ENCODE data around the gene PRRG2. TPM values are rescaled to one million over a fixed set of nuclear protein-coding genes. Genes with fewer than 3 reads are reported as not detected.
A peak's percentile ranks its signal among the peaks of the same experiment; 100 is the strongest.

The PRRG2 gene
- total RNA-seq, 1 experiment from 2014 or later, result 1.5 TPM

GRCh38 chr19:49579947-49580263 lies 1.2 kb upstream of the PRRG2 start:
- ChIA-PET CTCF (interaction anchor here (1.3 kb wide), 1 partner anchor 10 kb away, joined by 4 read pairs; no protein-coding TSS in a partner anchor), POLR2A (ENCODE audit: low non-redundant PET) (interaction anchor here (0.6 to 1.4 kb wide), 2 partner anchors 10 to 1324 kb away, joined by 3 read pairs; partner anchors contain the start of gene CARD8)
- no peaks in the 10 kb centered on the region for H3K27me3 ChIP-seq (replicated peaks; ENCODE audit: insufficient read depth, low read depth, low read length, poor library complexity)
- H3K36me3 ChIP-seq (ENCODE audit: insufficient read depth, low read length, poor library complexity, severe bottlenecking), result peaks cover 15% of the 10 kb centered on the region
- intact Hi-C loops (cut with micrococcal nuclease; ENCODE audit: unreplicated experiment), result no loop called here
- peaks cover 13% of the 10 kb centered on the region for H3K4me1 ChIP-seq (ENCODE audit: insufficient read depth, low read length, poor library complexity, severe bottlenecking)
- TF ChIP-seq CTCF (conservative IDR thresholded peaks at IDR 0.05; ENCODE audit: low read depth, low read length) (no peak), EZH2 (IDR thresholded peaks at IDR 0.05; ENCODE audit: borderline replicate concordance, low read depth, low read length, poor library complexity, severe bottlenecking) (no peak)
- no TSS peak for BruUV-seq (replicated peaks)
- no peak for DNase-seq (ENCODE audit: low spot score)
- peak overlapping the region; percentile 78 for H3K27ac ChIP-seq (ENCODE audit: low read depth, low read length, poor library complexity, severe bottlenecking)
- peak overlapping the region; percentile 85 for H3K4me3 ChIP-seq (ENCODE audit: low read depth, low read length, poor library complexity, severe bottlenecking)
- no peaks in the 10 kb centered on the region for H3K9me3 ChIP-seq (ENCODE audit: low read depth, low read length, poor library complexity, severe bottlenecking)

GRCh38 chr19:49580264-49581006 lies 681 bp upstream of the PRRG2 start, which contains the start of gene NOSIP:
NOSIP (minus strand) TSS chr19:49580556; CDS start chr19:49560691, 19,865 bp downstream.
- BruUV-seq (replicated peaks), result no TSS peak
- H3K4me1 ChIP-seq (ENCODE audit: insufficient read depth, low read length, poor library complexity, severe bottlenecking), result peaks cover 10% of the 10 kb centered on the region
- H3K27me3 ChIP-seq (replicated peaks; ENCODE audit: insufficient read depth, low read depth, low read length, poor library complexity), result no peaks in the 10 kb centered on the region
- ChIA-PET CTCF (interaction anchor here (1.0 to 1.3 kb wide), 2 partner anchors 10 to 69 kb away, joined by 4 to 11 read pairs; no protein-coding TSS in a partner anchor), POLR2A (ENCODE audit: low non-redundant PET) (interaction anchor here (0.6 to 1.4 kb wide), 4 partner anchors 10 to 1325 kb away, joined by 3 to 8 read pairs (median 4); partner anchors contain the start of genes CARD8 and RRAS)
- TF ChIP-seq CTCF (conservative IDR thresholded peaks at IDR 0.05; ENCODE audit: low read depth, low read length), result no peak
- TF ChIP-seq EZH2 (IDR thresholded peaks at IDR 0.05; ENCODE audit: borderline replicate concordance, low read depth, low read length, poor library complexity, severe bottlenecking), result no peak
- DNase-seq (ENCODE audit: low spot score), result peak; percentile 98
- peaks cover 10% of the 10 kb centered on the region for H3K36me3 ChIP-seq (ENCODE audit: insufficient read depth, low read length, poor library complexity, severe bottlenecking)
- H3K27ac ChIP-seq (ENCODE audit: low read depth, low read length, poor library complexity, severe bottlenecking), result peak within 1 kb of the TSS; percentile 78
- H3K4me3 ChIP-seq (ENCODE audit: low read depth, low read length, poor library complexity, severe bottlenecking), result peak within 1 kb of the TSS; percentile 85
- intact Hi-C loops (cut with micrococcal nuclease; ENCODE audit: unreplicated experiment), result no loop called here
- H3K9me3 ChIP-seq (ENCODE audit: low read depth, low read length, poor library complexity, severe bottlenecking), result no peaks in the 10 kb centered on the region

- H3K4me3 ChIP-seq (ENCODE audit: low read depth, low read length, poor library complexity, severe bottlenecking), result no peak overlapping the region
- no peak for DNase-seq (ENCODE audit: low spot score)
- peaks cover 6% of the 10 kb centered on the region for H3K4me1 ChIP-seq (ENCODE audit: insufficient read depth, low read length, poor library complexity, severe bottlenecking)
- CTCF ChIA-PET, result interaction anchor here (0.7 kb wide), 1 partner anchor 76 kb away, joined by 4 read pairs; no protein-coding TSS in a partner anchor
- H3K27me3 ChIP-seq (replicated peaks; ENCODE audit: insufficient read depth, low read depth, low read length, poor library complexity), result no peaks in the 10 kb centered on the region
- H3K36me3 ChIP-seq (ENCODE audit: insufficient read depth, low read length, poor library complexity, severe bottlenecking), result no peaks in the 10 kb centered on the region
- H3K9me3 ChIP-seq (ENCODE audit: low read depth, low read length, poor library complexity, severe bottlenecking), result no peaks in the 10 kb centered on the region
- TF ChIP-seq CTCF (conservative IDR thresholded peaks at IDR 0.05; ENCODE audit: low read depth, low read length) (no peak), EZH2 (IDR thresholded peaks at IDR 0.05; ENCODE audit: borderline replicate concordance, low read depth, low read length, poor library complexity, severe bottlenecking) (no peak)
- intact Hi-C loops (cut with micrococcal nuclease; ENCODE audit: unreplicated experiment), result no loop called here
- no TSS peak for BruUV-seq (replicated peaks)
- peak overlapping the region; percentile 23 for H3K27ac ChIP-seq (ENCODE audit: low read depth, low read length, poor library complexity, severe bottlenecking)
- POLR2A ChIA-PET (ENCODE audit: low non-redundant PET), result no interaction called here
These were observed 2.1 kb downstream of the PRRG2 start for GRCh38 chr19:49583239-49583638.
